HG03571 (cell line): ENCODE measurements around the gene KANTR.
"Not testable (repeated sequence)": the region's sequence is repeated elsewhere in the genome, so short reads cannot be mapped to it uniquely, and the experiment has no call there.

Source experiments
- ATAC-seq: cut with Tn5 transposase; IDR thresholded peaks from one replicate; pipeline ENCODE4 v1.9.1; 2021; ENCODE audit not compliant: unreplicated experiment

Gene KANTR

GRCh38 chrX:53122013-53122412 lies 28.1 kb downstream of the KANTR start:
- no peak for ATAC-seq

- no peak for ATAC-seq
These were observed 31.6 kb downstream of the KANTR start for GRCh38 chrX:53125506-53125905.

- no peak for ATAC-seq
These were observed 32.4 kb downstream of the KANTR start for GRCh38 chrX:53126377-53126776.

GRCh38 chrX:53128097-53128749 lies 34.3 kb downstream of the KANTR start:
- ATAC-seq = no peak

DNA sequence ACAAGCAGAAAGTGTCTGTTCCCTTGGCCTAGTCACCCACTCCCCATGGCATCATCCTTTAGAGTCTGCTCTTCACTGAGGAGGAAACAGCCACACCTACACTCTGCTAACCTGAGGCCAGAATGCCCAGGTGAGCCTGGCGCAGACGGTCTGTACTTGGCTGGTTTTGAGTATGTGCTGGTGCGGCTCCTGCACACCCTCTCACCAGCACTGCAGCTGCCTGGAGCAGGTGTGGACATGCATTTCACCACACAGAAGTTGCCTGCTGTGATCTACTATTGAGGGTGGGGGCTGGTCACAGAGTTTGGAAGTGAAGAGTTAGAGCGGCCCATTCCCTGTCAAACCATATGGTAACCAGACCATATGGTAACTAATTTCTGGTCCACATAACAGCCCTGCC lies 39.5 kb downstream of the KANTR start:
- ATAC-seq = no peak

DNA sequence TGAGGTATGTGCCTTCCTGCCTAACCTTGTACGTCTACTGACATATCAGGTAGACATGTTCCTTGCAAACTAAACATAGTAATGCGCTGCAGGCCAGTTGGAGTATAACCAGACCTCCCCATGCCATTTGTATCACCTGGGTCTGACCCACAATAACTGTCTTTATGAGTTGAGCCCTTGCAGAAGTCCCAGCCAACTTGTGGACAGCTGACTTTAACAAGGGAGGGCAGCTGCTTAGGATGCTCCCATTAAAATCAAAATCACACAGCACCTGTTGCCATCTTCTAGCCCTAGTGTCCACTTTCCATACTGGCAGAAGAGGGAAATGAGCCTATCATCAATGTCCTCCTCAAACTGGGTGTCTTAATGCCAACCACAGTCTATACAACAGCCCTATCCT lies 41.6 kb downstream of the KANTR start:
- ATAC-seq = no peak

DNA sequence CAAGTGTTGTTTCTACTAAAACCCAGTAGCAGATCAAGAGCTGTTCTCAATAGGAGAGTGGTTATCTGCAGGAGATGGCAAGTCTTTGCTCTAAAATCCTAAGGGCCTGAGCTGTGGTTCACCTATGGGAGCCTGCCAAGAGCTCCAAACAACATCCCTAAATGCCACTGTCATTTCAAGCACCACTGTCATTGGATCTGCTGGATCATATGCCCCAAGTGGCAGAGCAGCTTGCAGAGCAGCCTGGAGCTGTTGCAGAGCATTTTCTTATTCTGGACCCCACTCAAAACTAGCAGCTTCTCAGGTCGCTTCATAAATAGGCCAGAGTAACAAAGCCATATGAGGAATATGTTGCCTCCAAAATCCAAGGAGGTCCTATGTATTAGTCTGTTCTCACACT lies 59.6 kb downstream of the KANTR start:
- no peak for ATAC-seq

GRCh38 chrX:53155512-53156206 lies 61.7 kb downstream of the KANTR start:
- ATAC-seq = no peak

DNA sequence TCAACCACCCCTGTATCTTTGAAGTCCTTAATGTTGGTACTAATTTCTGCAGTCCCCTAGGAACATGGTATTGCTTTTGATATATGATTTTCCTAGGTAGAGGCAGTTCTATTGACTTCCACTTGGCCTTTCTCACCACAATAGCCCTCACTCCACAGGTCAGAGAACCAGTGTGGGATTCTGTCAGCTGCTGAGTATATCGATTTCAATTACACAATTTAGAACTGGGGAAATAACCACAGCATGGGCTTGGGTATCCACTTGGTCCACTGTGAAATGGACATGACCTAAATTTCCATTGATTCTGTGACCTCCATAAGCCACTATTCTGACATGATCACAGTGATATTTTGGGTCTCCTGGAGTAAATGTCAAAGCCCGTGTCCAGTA lies 62.3 kb downstream of the KANTR start:
- ATAC-seq = no peak

DNA sequence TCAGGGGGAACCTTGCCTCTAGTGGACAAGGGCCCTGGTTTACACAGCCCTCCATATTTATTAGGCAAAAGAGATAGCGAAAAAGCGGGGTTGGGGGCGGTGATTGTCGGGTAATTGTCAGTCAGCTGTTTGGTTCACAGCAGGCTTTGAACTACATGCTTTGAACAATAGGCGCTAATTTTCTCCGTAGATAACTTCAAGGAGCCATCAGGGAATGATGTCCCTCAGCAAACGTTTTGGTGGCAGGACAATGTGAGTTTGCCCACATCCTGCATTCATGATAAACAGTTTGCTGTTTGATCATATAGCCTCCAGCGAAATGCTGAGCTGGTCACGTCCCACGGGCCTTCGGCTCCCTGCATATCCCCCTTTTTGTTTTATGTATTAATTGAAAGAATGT lies 65.2 kb downstream of the KANTR start:
- no peak for ATAC-seq

DNA sequence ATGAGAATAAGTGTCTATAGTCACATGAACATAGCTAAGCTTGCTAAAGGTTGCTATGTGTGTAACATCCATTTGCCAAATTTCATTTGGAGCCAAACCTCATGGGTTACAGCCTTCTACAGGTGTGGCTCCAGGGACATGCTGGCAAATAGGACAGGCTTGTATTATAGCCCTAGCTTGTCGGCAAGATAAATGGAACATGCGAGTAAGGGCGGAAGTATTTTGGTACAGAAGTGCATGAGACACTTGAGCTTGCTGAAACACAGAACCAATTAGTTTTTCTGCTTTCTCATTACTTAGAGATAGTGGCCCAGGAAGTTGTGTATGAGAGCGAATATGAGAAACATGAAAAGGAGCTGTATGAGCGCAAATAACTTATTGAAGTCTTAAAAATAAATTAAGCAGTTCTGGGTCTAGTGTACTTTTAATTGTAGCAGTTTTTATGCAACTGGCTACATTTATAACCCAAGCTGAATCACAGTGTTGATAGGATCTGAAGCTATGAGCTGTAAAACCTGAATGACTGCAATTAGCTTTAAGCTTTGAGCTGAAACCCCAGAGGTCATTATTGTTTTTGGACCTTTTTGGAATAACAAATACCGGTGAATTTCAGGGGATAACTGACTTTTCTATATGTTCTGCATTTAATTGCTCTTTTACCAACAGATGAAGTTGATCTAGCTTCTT lies 66.5 kb downstream of the KANTR start:
- no peak for ATAC-seq

DNA sequence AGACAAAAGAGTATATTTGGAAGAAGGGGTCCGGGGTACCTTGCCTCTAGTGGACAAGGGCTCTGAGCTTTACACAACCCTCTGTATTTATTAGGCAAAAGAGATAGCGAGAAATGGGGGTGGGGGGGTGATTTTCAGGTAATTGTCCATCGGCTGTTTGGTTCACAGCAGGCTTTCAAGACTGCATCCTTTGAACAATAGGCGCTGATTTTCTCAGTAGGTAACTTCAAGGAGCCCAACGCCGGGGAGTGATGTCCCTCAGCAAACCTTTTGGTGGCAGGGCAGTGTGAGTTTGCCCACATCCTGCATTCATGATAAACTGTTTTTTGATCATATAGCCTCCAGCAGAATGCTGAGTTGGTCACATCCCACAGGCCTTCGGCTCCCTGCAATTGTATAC lies 69.5 kb downstream of the KANTR start:
- no peak for ATAC-seq

GRCh38 chrX:53164566-53164965 lies 70.6 kb downstream of the KANTR start:
- ATAC-seq = not testable (repeated sequence)

- ATAC-seq = no peak
These were observed 72.2 kb downstream of the KANTR start for GRCh38 chrX:53166103-53166502.

GRCh38 chrX:53171356-53171755 lies 77.4 kb downstream of the KANTR start:
- ATAC-seq = no peak
